Measurements from ENCODE around the gene DGKI. TPM values are rescaled to one million over a fixed set of nuclear protein-coding genes. Genes with fewer than 3 reads are reported as not detected.

Gene DGKI
- total RNA-seq, 2 donors from 2014 or later: 0.04 to 0.64 TPM

DNA sequence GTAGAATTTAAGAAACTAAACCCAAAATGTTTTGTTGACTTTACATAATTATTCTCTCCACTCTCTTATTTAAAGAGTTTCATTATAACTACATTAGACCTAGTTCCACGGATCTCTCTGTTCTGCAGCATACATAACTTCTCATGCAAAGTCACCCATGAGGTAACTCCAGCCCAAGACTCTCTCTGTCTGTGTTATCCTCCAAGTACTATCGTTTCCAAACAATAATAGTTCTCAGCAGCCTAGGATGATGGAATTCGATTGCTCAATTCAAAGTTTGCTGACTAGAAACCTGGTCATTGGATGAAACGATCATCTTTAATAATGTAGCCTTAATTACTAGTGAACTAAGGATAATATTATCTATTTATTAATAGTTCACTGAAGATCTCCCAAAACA lies 300.1 kb downstream of the DGKI start:
- no peak for DNase-seq
- H3K4me3 ChIP-seq (ENCODE audit: low read length): no peak overlapping the region
- no peak overlapping the region for H3K9ac ChIP-seq (ENCODE audit: extremely low read depth, low read length, poor library complexity, severe bottlenecking)
- no peaks in the 10 kb centered on the region for H3K4me1 ChIP-seq (ENCODE audit: control insufficient read depth, insufficient read depth, low read length)
- TF ChIP-seq, protein P1, sequence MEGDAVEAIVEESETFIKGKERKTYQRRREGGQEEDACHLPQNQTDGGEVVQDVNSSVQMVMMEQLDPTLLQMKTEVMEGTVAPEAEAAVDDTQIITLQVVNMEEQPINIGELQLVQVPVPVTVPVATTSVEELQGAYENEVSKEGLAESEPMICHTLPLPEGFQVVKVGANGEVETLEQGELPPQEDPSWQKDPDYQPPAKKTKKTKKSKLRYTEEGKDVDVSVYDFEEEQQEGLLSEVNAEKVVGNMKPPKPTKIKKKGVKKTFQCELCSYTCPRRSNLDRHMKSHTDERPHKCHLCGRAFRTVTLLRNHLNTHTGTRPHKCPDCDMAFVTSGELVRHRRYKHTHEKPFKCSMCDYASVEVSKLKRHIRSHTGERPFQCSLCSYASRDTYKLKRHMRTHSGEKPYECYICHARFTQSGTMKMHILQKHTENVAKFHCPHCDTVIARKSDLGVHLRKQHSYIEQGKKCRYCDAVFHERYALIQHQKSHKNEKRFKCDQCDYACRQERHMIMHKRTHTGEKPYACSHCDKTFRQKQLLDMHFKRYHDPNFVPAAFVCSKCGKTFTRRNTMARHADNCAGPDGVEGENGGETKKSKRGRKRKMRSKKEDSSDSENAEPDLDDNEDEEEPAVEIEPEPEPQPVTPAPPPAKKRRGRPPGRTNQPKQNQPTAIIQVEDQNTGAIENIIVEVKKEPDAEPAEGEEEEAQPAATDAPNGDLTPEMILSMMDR (conservative IDR thresholded peaks at IDR 0.05): no peak
- no peaks in the 10 kb centered on the region for H3K36me3 ChIP-seq (ENCODE audit: control insufficient read depth, insufficient read depth, low read length)
- 88 to 94% methylated on average over 2 to 4 of the region's 4 CpGs for WGBS, 2 experiments (ENCODE audit: insufficient coverage in 1 of 2, insufficient read length in 1 of 2)
- Mint-ChIP-seq H3K27me3 (ENCODE audit: insufficient read depth) (no peaks in the 10 kb centered on the region), H3K4me3 (no peak overlapping the region), H3K4me1 (no peaks in the 10 kb centered on the region), H3K9me3 (no peaks in the 10 kb centered on the region), H3K27ac (no peak overlapping the region), H3K36me3 (ENCODE audit: low read depth) (no peaks in the 10 kb centered on the region)
- H3K9me3 ChIP-seq (ENCODE audit: control insufficient read depth, low read length): no peaks in the 10 kb centered on the region
- no peak overlapping the region for H3K27ac ChIP-seq (ENCODE audit: low read depth, low read length)
- H3K27me3 ChIP-seq (ENCODE audit: control insufficient read depth, insufficient read depth, low read length, poor library complexity, severe bottlenecking): no peaks in the 10 kb centered on the region

DNA sequence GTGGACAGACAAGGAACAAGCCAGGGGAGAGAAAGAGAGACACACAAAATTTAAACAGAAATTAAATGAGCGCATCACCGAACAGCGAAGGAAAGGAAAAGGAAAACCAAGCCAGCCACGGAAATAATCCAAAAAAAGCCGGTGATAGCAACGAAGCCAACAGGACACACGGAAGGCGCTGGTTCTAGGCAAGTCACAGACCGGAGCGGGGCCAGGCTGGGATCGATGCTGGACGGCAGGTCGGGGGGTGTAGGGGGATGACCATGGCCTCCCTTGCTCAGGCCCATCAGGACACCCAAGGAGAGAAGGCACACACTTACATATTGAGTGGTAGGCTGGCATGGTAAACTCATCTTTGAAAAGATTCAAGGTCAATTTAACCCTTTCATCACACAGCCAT lies 300.8 kb downstream of the DGKI start:
- Histone ChIP-seq H3K9ac (ENCODE audit: extremely low read depth, low read length, poor library complexity, severe bottlenecking) (no peak overlapping the region), H3K4me1 (ENCODE audit: control insufficient read depth, insufficient read depth, low read length) (no peaks in the 10 kb centered on the region), H3K4me3 (ENCODE audit: low read length) (no peak overlapping the region), H3K36me3 (ENCODE audit: control insufficient read depth, insufficient read depth, low read length) (no peaks in the 10 kb centered on the region), H3K27me3 (ENCODE audit: control insufficient read depth, insufficient read depth, low read length, poor library complexity, severe bottlenecking) (no peaks in the 10 kb centered on the region), H3K27ac (ENCODE audit: low read depth, low read length) (no peak overlapping the region), H3K9me3 (ENCODE audit: control insufficient read depth, low read length) (no peaks in the 10 kb centered on the region)
- no peak overlapping the region for H3K27ac Mint-ChIP-seq
- H3K9me3 Mint-ChIP-seq: no peaks in the 10 kb centered on the region
- H3K27me3 Mint-ChIP-seq (ENCODE audit: insufficient read depth): no peaks in the 10 kb centered on the region
- TF ChIP-seq, protein P1 (conservative IDR thresholded peaks at IDR 0.05): no peak
- DNase-seq: no peak
- no peaks in the 10 kb centered on the region for H3K4me1 Mint-ChIP-seq
- 91 to 98% methylated on average over 7 to 13 of the region's 13 CpGs for WGBS, 2 experiments (ENCODE audit: insufficient coverage in 1 of 2, insufficient read length in 1 of 2)
- H3K4me3 Mint-ChIP-seq: no peak overlapping the region
- H3K36me3 Mint-ChIP-seq (ENCODE audit: low read depth): no peaks in the 10 kb centered on the region

DNA sequence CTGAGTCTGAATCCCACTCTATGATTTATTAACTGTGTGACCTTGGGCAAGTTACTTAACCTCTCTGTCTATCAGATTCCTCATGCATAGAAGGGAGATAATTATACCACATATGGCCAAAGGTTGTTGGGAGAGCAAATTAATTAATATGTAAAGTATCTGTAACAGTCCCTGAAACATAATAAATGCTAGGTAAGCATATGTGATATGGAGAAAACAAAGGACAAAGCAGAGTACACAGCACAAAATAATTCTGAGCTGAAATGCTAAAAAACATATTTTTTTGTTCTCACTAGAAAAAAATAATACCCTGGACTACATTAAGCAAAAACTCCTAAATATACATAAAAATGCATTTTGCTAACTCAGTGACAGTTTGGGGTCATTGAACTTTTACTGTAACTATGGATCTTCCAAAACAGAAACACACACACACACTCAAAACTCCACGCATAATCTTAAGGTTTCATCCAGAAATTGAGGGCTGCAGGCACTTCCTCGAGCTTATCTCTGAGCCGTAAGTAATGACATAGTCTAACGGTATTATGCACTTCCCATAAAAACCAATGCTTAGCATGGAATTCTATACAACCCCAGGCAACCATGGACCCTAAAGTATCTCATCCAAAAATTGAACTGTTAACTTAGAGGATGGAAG lies 301.6 kb downstream of the DGKI start:
- Histone ChIP-seq H3K9me3 (ENCODE audit: control insufficient read depth, low read length) (no peaks in the 10 kb centered on the region), H3K27ac (ENCODE audit: low read depth, low read length) (no peak overlapping the region), H3K27me3 (ENCODE audit: control insufficient read depth, insufficient read depth, low read length, poor library complexity, severe bottlenecking) (no peaks in the 10 kb centered on the region), H3K9ac (ENCODE audit: extremely low read depth, low read length, poor library complexity, severe bottlenecking) (no peak overlapping the region), H3K4me1 (ENCODE audit: control insufficient read depth, insufficient read depth, low read length) (no peaks in the 10 kb centered on the region), H3K36me3 (ENCODE audit: control insufficient read depth, insufficient read depth, low read length) (no peaks in the 10 kb centered on the region), H3K4me3 (ENCODE audit: low read length) (no peak overlapping the region)
- no peaks in the 10 kb centered on the region for H3K4me1 Mint-ChIP-seq
- no peak overlapping the region for H3K27ac Mint-ChIP-seq
- DNase-seq: no peak
- TF ChIP-seq, protein P1 (conservative IDR thresholded peaks at IDR 0.05): no peak
- no peaks in the 10 kb centered on the region for H3K27me3 Mint-ChIP-seq (ENCODE audit: insufficient read depth)
- 95 to 100% methylated on average over 2 to 4 of the region's 4 CpGs for WGBS, 2 experiments (ENCODE audit: insufficient coverage in 1 of 2, insufficient read length in 1 of 2)
- H3K9me3 Mint-ChIP-seq: no peaks in the 10 kb centered on the region
- no peaks in the 10 kb centered on the region for H3K36me3 Mint-ChIP-seq (ENCODE audit: low read depth)
- no peak overlapping the region for H3K4me3 Mint-ChIP-seq
